Melanocyte of skin (primary cell): ENCODE results near the gene C17orf50. TPM values are rescaled to one million over a fixed set of nuclear protein-coding genes. Genes with fewer than 3 reads are reported as not detected.

Experiments used
- total RNA-seq, 2 donors: library from RNA; depleted of rRNA; stranded (reverse); fragments of >200 nt; gene quantifications; 2 replicates each; pipeline ENCODE4 v1.2.3, GENCODE V29; 2012

C17orf50 gene
- not detected for total RNA-seq

DNA sequence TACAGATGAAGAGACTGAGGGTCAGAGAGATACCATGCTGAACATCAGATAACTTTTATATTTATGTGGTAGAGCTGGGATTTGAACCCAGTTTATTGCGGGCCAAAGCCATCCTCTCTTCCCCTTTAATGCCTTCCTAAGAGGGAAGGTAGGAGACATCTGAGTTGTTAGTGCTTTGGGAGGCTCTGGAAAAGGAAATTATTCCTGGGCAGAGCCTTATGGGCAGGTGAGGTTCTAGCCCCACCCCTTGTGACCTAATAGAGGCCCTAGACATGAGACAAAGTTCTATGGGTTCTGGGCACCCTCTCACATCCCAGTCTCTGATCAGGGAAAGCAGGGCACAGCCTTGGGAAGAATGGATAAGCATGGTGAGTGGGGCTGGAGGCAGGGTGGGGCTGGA lies at the start of gene C17orf50:
C17orf50 (plus strand) TSS at position 301 of the 400 bp plus-strand sequence; CDS start at position 356, 55 bp downstream.

DNA sequence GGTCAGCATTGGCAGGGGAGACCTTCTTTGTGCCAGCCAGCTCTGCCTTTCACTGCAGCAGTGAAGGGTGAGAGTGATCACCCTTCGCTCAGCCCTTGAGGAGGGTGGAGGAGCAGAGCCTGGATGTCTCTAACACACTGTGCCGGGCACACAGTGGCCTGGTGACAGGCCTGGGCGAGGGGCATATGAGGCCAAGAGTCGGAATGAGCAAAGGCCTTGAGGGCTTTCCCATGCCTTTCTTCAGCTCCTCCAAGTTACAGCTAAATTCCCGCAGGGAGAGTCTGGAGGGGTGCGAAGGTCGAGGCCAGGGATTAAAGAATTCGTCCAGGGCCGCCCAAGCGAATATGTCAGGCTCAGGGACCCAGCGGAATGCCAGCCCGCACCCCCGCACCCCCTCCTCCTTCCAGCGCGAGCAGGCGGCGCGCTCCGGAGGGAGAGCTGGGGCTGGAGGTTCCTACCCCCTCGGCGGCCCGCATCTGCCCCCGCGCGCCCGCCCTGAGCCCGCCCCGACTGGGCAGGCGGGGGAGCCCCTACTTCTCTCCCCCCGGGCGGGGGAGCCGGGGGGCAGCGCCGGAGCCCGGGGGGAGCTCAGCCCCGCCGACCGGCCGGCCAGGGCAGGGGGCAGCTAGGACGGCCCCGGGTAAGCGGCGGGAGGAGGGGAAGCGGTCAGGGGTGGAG lies 29.3 kb upstream of the C17orf50 start, which contains the start of gene RASL10B:
RASL10B (plus strand) TSS at position 401 of the 678 bp plus-strand sequence. CDS start 3,546 bp downstream, outside the sequence.

DNA sequence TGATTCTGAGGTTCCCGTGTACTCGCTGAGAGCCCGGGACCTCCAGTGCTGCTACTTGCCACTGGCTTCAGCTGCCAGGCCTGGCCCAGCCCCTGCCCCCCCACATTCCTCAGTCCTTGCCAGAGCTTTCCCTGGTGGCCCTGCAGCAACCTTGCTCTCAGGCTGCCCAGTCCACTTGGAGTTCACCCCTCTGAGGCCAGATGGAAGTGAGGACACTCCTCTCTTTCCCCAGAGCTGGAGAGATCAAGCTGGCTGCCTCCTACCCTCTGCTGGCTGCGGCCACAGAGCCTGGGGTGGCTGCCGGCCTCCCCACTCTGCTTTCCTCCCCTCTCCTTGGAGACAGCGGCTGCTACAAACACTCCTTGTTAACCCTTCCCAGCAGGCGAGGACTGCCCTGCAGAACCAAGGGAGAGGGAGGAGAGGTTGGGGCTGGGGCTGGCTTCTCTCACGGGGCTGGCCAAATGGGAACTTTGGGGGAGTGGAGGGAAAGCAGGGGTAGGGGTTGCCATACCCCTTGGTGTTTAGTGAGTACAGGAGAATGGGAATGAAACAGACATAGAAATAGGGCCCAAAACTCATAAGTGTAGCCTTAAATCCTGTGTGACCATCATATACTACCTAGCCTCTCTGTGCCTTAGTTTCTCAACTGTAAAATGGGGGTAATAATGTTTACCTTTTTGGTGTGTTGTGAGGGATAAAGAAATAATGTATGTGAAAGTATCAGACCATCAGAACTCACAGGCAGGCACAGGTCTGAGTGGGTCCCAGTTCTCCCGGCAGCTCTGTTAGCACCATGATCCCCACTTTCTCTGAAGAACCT lies 7.5 kb upstream of the C17orf50 start, which contains the start of gene GAS2L2:
GAS2L2 (minus strand) TSS at position 295 of the 820 bp plus-strand sequence. CDS start 389 bp downstream, outside the sequence.

DNA sequence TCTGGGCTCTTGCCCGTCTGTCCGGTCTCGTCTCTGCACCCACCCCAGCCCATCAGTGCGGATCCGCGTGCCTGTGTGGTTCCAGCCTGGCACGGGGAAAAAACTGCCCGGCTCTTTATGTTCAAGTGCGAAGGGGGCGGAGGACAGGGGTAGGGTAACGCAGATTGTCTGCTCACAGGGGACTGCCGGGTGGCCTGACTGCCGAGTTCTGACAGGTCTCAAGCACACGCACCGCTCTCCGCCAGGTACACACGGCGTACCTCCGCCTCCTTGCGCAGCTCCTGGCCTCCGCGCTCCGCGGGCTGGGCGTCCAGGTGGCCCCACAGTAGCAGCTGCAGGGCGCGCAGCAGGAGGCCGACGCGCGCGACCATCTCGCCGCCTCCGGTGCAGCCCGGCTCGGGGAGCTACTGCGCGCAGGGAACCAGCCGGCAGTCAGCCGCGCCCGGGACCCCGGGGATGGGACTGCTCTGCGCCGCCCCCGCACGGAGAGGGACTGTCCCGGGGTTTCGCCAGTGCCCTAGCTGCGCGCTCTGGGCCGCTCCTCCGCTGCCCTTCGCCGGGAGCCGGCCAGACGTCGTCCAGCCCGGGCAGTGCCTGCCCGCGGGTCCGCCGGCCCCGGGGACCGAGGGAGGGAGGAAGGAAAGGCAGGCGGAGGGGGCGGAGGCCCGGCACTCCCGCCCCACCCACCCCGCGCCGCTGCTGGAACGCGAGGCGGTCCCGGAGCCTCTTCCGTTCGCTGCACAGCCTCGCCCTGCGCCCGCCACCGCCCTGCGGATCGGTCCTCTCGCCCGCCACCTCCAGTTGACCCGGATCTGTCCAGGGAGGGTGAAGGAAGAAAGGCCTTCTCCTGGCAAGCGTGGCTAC lies 34.6 kb downstream of the C17orf50 start, which contains the start of gene MMP28:
MMP28 (minus strand) TSS at position 635 of the 864 bp plus-strand sequence; CDS start at position 371, 264 bp downstream.

DNA sequence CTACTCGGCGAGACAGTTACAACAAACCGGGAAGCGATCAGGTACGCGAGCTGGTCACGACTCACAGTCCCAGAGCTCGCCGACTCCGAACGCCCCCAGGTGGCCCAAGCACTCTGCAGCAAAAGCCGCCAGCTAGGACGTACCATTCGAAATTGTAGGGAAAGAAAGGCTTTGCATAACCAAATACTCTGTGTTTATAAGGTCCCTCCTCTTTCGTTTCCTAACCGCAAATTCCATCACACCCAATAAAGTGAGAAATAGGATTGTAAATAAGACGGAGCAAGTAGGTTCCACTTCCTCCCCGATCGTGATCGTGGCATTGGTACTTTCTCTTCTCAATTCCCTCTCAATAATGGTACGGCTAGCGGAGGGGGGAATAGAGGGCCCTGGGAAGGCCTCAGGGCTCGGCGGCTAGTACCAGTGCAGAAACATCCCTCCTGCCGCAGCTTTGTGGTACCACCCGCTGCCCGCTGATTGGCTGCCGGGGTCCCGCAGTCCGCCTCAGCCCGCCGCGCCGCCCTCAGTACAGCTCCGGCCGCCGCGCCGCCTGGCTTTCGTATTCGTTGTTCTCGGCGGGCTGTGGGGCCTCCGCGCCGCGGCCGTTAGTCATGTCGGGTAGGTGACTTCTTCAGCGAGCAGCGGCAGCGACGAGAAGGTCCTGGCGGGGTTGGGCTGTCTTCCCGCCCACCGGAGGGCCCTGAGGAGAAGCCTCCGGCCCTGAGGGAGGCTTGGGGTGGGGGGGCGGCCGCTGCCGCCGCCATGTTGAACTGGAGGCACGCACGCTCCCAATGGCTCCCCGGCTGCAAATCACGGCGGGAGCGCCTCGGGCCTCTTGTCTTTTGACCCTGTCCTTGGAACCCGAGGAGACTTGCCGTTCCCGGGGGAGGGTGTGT lies 48.5 kb downstream of the C17orf50 start, which contains the start of gene TAF15:
TAF15 (plus strand) TSS at position 523 of the 893 bp plus-strand sequence; CDS start at position 609, 86 bp downstream.

Other genes starting within 250 kb of the C17orf50 start
- under 1 TPM in 1 of 2 donors, not detected in 1; 1.00 TPM for gene SLFN12L, start 223.2 kb upstream of the C17orf50 start, total RNA-seq
- not detected for gene SLFN14, start 200.1 kb upstream of the C17orf50 start, total RNA-seq
- 1 to 10 TPM; 2.7 to 4.8 TPM for gene PEX12, start 182.3 kb upstream of the C17orf50 start, total RNA-seq
- gene AP2B1, start 173.6 kb upstream of the C17orf50 start, total RNA-seq: 10 to 100 TPM; 65.0 to 66.3 TPM
- under 1 TPM; 0.33 to 0.69 TPM for gene RASL10B, start 29.2 kb upstream of the C17orf50 start, total RNA-seq
- not detected for gene GAS2L2, start 7.6 kb upstream of the C17orf50 start, total RNA-seq
- gene MMP28, start 34.8 kb downstream of the C17orf50 start, total RNA-seq: not detected
- 10 to 100 TPM; 29.9 to 41.6 TPM for gene TAF15, start 48.6 kb downstream of the C17orf50 start, total RNA-seq
- not detected for gene HEATR9, start 108.0 kb downstream of the C17orf50 start, total RNA-seq
- gene CCL5, start 119.5 kb downstream of the C17orf50 start, total RNA-seq: 1 to 10 TPM in 1 of 2 donors, under 1 TPM in 1; 0.67 to 2.8 TPM
- gene RDM1, start 169.9 kb downstream of the C17orf50 start, total RNA-seq: 1 to 10 TPM; 1.3 to 1.4 TPM
- not detected for gene LYZL6, start 182.8 kb downstream of the C17orf50 start, total RNA-seq
- not detected for gene CCL16, start 220.6 kb downstream of the C17orf50 start, total RNA-seq
- not detected for gene CCL14, start 225.8 kb downstream of the C17orf50 start, total RNA-seq
- gene CCL15, start 240.7 kb downstream of the C17orf50 start, total RNA-seq: not detected